HG03103 (cell line): ENCODE results near the gene CACNA1S.

Experiments
- ATAC-seq: cut with Tn5 transposase; IDR thresholded peaks from one replicate; pipeline ENCODE4 v1.9.1; 2021; ENCODE audit warnings: low read depth; ENCODE audit not compliant: unreplicated experiment

CACNA1S gene

GRCh38 chr1:201019321-201019977 is 92.8 kb downstream of the CACNA1S start:
- ATAC-seq: peak; percentile 65

DNA sequence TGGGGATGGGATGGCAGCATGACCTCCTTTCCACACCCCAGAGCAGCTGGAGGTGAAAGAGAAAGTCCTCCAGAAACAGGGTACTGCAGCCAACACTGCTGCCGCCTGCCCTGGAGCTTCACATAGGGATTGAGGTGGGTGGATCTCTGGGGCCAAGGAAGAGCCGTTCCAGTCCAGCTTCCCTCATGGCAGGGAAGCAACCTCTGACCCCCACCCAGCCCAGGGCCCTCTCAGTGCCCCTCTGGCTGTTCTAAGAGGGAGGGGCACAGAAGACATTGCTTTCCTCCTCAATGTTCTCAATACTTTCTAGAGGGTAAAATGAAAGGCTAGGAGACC is 94.4 kb downstream of the CACNA1S start:
- no peak for ATAC-seq

DNA sequence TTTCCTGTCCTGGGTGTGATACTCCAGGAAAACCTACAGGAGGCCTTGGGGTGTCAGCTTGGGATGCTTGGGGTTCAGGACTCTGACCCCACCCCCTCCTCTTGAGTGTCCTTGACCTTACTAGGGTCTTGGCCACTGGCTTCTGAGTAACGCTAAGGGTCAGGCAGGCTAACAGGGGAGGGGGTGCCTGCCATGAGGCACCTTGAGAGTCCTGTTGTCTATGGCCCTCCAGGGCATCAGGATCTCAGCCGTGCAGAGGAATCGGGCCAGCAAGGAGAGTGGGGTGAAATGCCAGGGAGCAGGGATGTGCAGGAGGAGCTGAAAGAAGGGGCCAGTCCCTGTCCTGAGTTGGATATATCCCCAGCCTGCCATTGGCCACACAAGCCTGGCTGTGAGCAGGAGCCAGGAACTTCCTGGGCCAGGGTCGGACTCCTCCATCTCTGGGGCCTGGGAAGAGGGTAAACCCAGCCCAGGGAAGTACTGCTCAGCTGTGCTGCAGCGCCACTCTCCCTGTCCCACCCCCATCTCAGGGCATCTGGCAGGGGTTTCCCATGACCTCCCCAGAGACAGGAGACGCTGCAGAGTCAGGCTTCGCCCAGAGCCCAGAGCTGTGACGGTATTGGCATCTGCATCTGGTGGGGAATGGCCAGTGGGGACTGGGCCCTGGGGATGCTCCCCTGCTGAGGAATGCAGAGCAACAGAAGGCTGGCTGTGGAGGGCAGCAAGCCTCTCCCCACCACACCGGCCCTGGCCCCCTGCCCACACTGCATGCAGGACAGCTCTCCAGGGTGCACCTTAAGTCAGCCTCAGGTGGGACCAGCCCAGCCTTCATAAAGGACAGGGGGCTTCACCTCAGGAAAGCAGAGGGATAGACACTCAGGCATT is 95.0 kb downstream of the CACNA1S start:
- no peak for ATAC-seq

- ATAC-seq: no peak
Observed at GRCh38 chr1:201016211-201016651, 96.0 kb downstream of the CACNA1S start.

- ATAC-seq: no peak
Observed at GRCh38 chr1:201015551-201016091, 96.6 kb downstream of the CACNA1S start.

DNA sequence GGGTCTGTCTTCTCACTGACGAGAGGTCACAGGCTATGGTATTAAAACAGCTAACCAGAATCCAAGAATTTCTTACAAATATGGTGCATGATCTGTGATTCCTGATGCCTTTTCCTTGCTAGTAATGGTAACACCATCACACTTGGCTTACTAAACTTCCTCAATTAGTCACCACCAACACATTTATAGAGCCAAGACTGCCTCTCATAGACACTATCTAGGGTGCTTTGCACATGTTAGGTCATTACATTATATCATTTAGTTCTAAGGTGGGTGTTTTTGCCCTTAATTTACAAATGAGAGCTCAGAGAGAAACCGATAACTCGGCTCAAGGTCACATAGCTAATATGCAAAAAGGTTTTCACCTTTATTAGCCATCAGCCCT is 97.4 kb downstream of the CACNA1S start:
- no peak for ATAC-seq

DNA sequence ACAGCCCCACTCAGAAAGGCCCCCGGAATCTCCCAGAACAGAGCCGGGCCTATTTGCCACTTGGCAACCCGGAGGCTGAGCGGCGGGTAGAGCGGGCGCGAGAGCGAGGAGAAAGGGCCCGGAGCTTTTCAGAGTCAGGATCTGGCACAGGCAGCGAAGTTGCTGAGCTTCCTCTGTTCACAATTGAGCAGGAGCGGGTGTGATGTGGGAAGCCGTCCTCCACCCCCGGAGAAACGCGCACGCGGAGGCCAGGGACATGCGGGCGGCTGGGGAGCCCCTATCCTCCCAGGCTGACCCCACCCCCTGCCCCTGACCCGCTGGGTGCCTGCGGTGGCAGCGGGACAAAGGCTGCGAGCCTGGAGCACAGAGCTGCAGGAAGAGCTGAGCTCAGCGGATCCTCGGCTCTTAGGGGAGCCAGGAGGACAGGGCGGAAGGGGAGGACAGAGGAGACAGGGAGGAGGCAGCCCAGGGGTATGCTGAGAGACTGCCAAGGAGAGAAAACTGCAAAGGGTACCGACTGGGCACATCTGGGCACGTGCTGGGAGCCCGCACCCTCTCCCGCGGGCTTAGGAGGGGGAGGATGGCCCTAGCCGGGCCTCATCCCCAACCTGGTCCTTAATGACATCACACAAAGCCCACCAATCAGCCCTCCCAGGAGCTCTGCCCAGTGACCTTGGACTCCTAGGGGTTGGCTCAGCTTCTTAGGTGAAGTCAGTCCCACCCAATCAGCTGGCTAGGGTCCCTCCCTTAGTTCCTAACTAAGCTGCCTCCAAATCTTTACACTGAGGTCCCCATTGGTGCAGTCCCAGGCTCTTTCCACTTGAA is 98.0 kb downstream of the CACNA1S start:
- ATAC-seq: no peak

GRCh38 chr1:201013031-201013485 is 99.2 kb downstream of the CACNA1S start:
- ATAC-seq: no peak

DNA sequence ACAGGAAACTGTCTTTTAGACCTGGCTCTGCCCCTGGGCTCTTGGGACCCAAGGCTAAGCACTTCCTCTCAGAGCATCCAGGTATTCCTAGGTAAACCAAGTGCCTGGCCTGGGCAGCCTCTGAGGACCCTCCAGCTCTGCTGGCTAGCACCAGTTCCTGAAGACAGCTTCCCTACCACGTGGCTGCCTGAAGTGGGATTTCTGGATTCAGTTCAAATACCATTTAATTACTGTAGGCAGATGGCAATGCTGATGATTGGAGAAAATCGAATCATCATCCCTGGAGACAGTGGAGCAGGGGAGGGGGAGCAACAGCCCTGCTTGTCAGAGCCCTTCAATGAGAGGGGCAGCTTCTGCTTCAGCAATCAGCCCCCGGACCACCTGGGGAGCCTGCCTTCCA is 100.6 kb downstream of the CACNA1S start:
- no peak for ATAC-seq

DNA sequence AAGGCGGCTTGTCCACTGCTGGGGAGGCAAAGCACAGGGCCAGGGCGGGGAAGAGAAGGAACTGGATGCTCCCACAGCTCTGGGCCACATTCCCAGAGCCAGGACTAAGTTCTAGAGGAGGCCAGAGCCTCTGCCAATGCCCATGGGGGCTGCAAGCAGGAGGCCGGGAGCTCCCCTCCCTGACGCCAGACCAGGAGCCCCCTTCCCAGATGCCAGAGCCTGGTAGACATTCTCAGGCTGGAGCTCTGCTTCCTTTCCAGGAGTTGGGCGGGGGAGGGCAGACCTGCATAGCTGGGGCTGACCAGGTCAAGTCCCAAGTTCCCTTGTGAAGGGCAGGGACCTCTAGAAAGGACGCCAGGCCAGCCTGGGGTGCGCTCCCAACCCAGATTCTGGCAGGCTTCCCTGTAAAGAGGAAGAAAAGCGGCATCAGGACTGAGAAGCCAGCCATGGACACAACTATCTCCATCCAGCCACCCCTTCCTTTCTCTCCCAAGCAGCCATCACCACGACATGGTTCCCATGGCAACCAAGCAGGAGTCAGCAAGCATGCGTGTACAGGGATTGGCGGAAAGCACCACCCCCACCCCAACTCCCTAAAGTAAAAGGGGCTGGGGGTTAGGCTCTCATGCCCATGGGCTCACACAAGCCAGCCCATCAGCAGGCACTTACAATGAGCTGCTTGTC is 102.1 kb downstream of the CACNA1S start:
- no peak for ATAC-seq

DNA sequence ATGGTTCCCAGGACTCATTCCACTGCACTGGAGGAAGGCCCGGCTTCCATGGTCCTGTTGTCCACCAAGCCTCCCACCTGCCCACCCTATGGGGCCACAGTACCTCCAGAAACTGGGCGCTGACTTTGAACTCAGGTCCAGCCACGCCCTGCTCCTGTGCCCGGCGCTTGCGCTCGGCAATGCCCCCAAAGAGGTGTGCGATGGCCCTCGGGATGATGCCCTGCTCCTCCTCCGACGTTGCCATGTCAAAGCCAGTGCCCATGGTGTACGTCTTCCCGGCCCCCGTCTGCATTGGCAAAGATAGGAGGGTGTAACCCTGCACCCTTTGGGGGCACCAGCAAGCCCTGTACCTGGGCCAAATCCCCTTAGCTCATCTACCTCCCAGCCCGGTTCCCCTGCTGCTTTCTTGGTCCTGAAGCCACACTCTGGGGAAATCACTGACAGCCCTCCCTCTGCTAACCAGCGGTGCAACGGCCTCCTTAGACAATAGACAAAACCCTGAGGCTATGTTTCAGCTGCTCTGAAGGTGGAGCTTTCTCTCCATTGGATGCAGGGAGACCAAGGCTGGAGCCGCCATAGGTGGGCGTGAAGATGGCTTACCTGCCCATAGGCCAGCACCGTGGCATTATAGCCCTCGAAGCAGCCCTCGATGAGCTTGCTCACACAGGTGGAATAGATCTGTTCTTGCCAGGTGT is 103.4 kb downstream of the CACNA1S start:
- no peak for ATAC-seq

GRCh38 chr1:201007481-201007880 is 104.7 kb downstream of the CACNA1S start:
- no peak for ATAC-seq

GRCh38 chr1:201006450-201006849 is 105.8 kb downstream of the CACNA1S start:
- ATAC-seq: no peak

GRCh38 chr1:201004732-201005131 is 107.5 kb downstream of the CACNA1S start:
- no peak for ATAC-seq

DNA sequence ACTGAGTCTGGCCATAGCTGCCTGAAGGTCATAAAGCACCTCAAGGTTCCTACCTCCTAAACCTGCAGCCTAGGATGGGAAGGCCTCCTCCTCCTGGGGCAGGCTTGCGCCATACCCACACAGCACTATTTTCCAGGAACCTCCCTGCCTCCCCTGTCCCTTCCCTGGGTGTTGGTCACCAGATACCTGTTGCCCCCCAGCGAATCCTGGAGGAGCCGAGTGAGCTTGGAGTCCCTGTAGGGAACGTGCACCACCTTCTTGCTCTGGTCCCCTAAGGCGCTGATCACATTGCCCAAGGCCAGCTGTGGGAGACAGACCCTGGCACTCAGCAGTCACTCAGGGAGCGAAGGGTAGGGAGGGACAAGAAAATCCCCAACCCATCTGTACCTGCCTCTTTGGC is 108.1 kb downstream of the CACNA1S start:
- ATAC-seq: no peak

DNA sequence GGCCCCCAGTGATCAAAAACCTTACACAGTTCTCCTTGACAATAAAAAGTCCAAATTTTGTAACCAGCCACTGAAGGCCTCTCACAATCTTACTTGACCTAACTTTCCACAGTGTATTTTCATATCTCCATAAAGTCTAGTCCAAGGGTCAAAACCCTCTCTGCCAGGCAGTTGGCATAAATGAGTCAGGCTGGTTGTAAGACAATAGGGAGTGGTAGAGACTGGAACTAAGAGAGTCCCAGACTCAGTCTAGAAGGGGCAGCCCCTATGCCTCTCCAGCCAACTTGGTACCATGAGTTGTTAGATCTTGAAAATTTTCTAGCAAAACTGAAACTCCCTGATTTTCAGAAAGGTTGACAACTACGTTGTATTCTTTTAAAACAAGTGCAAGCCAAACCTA is 109.7 kb downstream of the CACNA1S start:
- no peak for ATAC-seq

DNA sequence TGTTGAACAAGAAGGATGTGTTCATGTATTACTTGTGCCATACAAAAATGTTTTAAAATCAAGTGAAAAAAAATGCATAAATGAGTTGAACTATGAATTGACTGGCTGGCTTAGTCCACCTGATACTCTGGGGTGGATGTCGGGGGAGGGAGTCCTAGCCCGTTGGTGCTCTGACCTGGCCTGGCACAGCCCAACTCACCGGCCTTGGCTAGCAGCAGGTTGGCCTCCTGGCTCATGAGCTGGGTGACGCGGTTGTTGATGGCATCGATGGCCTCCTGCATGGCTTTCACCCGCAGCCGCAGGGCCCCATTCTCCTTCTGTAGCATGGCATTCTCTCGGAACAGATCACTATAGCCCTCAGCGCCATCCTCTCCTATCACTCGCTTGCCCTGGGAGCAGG is 110.3 kb downstream of the CACNA1S start:
- ATAC-seq: no peak

DNA sequence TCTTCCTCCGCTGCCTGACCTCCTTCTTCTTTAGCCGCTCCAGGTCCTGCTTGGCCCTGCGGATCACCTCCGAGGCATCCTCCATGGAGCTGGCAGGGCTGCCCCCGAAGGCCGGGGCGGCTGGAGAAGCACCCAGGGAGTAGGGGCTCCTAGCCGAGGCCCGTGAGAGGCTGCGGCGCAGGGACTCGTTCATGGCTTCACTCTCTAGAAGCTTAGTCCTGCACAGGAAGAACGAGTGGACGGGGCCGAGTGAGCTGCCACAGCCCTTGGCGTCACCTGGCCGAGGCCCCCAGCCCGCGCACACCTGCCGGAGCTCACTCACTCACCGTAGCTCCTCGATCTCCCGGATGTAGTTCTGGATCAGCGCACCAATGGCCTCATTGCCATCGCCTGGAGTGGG is 111.8 kb downstream of the CACNA1S start:
- no peak for ATAC-seq

- no peak for ATAC-seq
Observed at GRCh38 chr1:200999667-201000066, 112.6 kb downstream of the CACNA1S start.

DNA sequence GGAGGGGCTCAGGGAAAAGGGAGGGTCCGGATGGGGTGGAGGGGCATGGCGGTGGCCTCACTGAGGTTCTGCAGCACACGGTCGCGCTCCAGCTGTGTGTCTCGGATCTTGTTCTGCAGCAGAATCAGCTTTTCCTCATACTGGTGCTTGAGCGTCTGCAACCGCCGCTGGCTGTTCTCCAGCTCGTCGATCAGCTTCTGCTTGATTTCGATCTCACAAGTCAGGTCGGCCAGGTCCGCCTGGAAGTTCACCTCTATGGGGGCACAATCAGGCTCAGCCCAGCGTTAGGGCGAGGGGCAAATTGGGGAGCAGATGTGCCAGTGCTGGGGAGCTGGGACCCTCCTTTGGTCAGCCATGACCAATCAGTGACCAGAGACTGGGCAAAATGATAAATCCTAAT is 113.9 kb downstream of the CACNA1S start:
- no peak for ATAC-seq
